K562 (cell line): ENCODE results near the gene TCIRG1. TPM values are rescaled to one million over a fixed set of nuclear protein-coding genes. Genes with fewer than 3 reads are reported as not detected.

ENCODE experiments used
- ATAC-seq: fragments of 200-7000 bp; cut with Tn5 transposase; 3 replicates; pipeline ENCODE4 v1.9.1; 2020; ENCODE audit warnings: moderate library complexity
- BruUV-seq: library from RNA; stranded (reverse); fragments of 400-500 nt; replicated peaks from 2 replicates; lab custom pipeline; 2021; lab: Mats Ljungman, UMichigan
- CTCF ChIA-PET: fragments of 300-600 bp; formaldehyde crosslinking; extraction: SDS; loops from one replicate; lab custom pipeline; 2021; ENCODE audit warnings: low intra/inter-chr PET ratio; lab: Yijun Ruan, JAX
- POLR2A ChIA-PET: fragments of 300-600, 350-650 bp; sonication (Branson Sonifier 250); formaldehyde crosslinking; extraction: SDS; loops from one replicate; lab custom pipeline; 2021; ENCODE audit warnings: antibody characterized with exemption, inconsistent platforms; lab: Yijun Ruan, JAX
- DNase-seq, 4 experiments: peaks; one replicate each; pipeline versions ENCODE4 v3.0.0 to v3.0.0-alpha.2; 2011 to 2018; ENCODE audit warnings: low spot score in 3 of 4, mixed read lengths in 3 of 4; ENCODE audit errors: extremely low read depth in 1 of 4
- FAIRE-seq: peaks from 2 replicates; lab custom pipeline; 2011; peaks lifted over from hg19 to GRCh38; lab: Jason Lieb, UNC
- H2AFZ ChIP-seq: 2 replicates; pipeline ENCODE4 v1.6.0; 2011; ENCODE audit warnings: low read depth, low read length, control low read depth, inconsistent platforms
- H3K27ac ChIP-seq: fragments of 200-600 bp; 3 replicates; pipeline ENCODE4 v1.8.0; 2011; ENCODE audit warnings: low read depth, mild to moderate bottlenecking, control low read depth, inconsistent platforms, low read length, moderate library complexity, mixed read lengths; ENCODE audit errors: extremely low read depth
- H3K27me3 ChIP-seq, 2 experiments: fragments of 300-600 bp in 1 of 2; 2 replicates in 1 of 2; 3 replicates in 1 of 2; pipeline versions ENCODE4 v1.6.0 to v1.8.0; 2011; ENCODE audit warnings: inconsistent platforms in 2 of 2, low read length in 2 of 2, mild to moderate bottlenecking in 1 of 2, mixed read lengths in 1 of 2, moderate library complexity in 1 of 2; ENCODE audit not compliant: control insufficient read depth in 2 of 2, insufficient read depth in 2 of 2
- H3K36me3 ChIP-seq: fragments of 300-600 bp; 3 replicates; pipeline ENCODE4 v1.8.0; 2011; ENCODE audit warnings: mild to moderate bottlenecking, low read length, inconsistent platforms; ENCODE audit not compliant: control insufficient read depth, insufficient read depth
- H3K4me1 ChIP-seq, 2 experiments: fragments of 200-600 bp in 1 of 2; replicated peaks in 1 of 2; 2 replicates in 1 of 2; 3 replicates in 1 of 2; pipeline versions ENCODE4 v1.5.1 to v1.8.0; 2011; ENCODE audit warnings: inconsistent platforms in 2 of 2, low read length in 2 of 2, mild to moderate bottlenecking in 1 of 2, mixed read lengths in 1 of 2, moderate library complexity in 1 of 2; ENCODE audit not compliant: control insufficient read depth in 2 of 2, insufficient read depth in 2 of 2
- H3K4me2 ChIP-seq: 2 replicates; pipeline ENCODE4 v1.6.1; 2011; ENCODE audit warnings: low read length, control low read depth, inconsistent platforms, mixed read lengths; ENCODE audit not compliant: insufficient read depth
- H3K4me3 ChIP-seq: fragments of 200-600 bp; sonication (generic), shearing (Covaris generic); 2 replicates; pipeline ENCODE4 v1.5.1; 2016; ENCODE audit warnings: control low read depth, inconsistent platforms
- H3K79me2 ChIP-seq: fragments of 200-600 bp; 3 replicates; pipeline ENCODE4 v1.8.0; 2011; ENCODE audit warnings: low read length, inconsistent platforms; ENCODE audit not compliant: control insufficient read depth, insufficient read depth
- H3K9ac ChIP-seq, 2 experiments: 2 replicates each; pipeline versions ENCODE4 v1.6.0 to v1.6.1; 2011; ENCODE audit warnings: low read depth in 2 of 2, low read length in 2 of 2, control low read depth in 1 of 2, inconsistent platforms in 1 of 2, mild to moderate bottlenecking in 1 of 2, mixed read lengths in 1 of 2; ENCODE audit not compliant: insufficient read depth in 1 of 2
- H3K9me1 ChIP-seq: one replicate; pipeline ENCODE4 v1.6.0; 2011; ENCODE audit warnings: inconsistent platforms, mild to moderate bottlenecking, low read length, moderate library complexity; ENCODE audit not compliant: control insufficient read depth, insufficient read depth
- H3K9me3 ChIP-seq: replicated peaks from 2 replicates; pipeline ENCODE4 v1.5.1; 2011; ENCODE audit warnings: low read depth, low read length, inconsistent platforms; ENCODE audit not compliant: control insufficient read depth, insufficient read depth
- H4K20me1 ChIP-seq: replicated peaks from 2 replicates; pipeline ENCODE4 v1.6.1; 2011; ENCODE audit warnings: low read length, inconsistent platforms, mixed read lengths; ENCODE audit not compliant: control insufficient read depth, insufficient read depth
- DPF2 ChIP-seq: fragments of 450-650 bp; IDR thresholded peaks from 2 replicates; pipeline ENCODE4 v1.6.1; 2016
- FOXP1 ChIP-seq: sonication (generic); formaldehyde crosslinking; IDR thresholded peaks from 2 replicates; pipeline ENCODE4 v1.8.0; 2022; ENCODE audit warnings: mild to moderate bottlenecking, missing genetic modification reagents
- IRF2 ChIP-seq: sonication (generic); formaldehyde crosslinking; IDR thresholded peaks from 2 replicates; pipeline ENCODE4 v1.8.1; 2022; ENCODE audit warnings: mild to moderate bottlenecking, missing genetic modification reagents
- PCBP1 ChIP-seq: fragments of 200-400 bp; formaldehyde crosslinking; IDR thresholded peaks from 2 replicates; pipeline ENCODE4 v1.6.1; 2018; ENCODE audit warnings: mild to moderate bottlenecking, low read depth, low read length; ENCODE audit not compliant: poor library complexity, severe bottlenecking
- RBBP5 ChIP-seq: fragments of 200-600 bp; sonication (generic); IDR thresholded peaks from 2 replicates; pipeline ENCODE4 v1.6.1; 2012; ENCODE audit warnings: borderline replicate concordance, mild to moderate bottlenecking, low read length, control low read depth, inconsistent platforms; ENCODE audit not compliant: insufficient read depth, poor library complexity, severe bottlenecking
- SPI1 ChIP-seq: IDR thresholded peaks from 2 replicates; pipeline ENCODE4 v1.6.1; 2011; ENCODE audit warnings: low read depth, low read length, control low read depth, borderline replicate concordance
- ZFX ChIP-seq: sonication (generic); formaldehyde crosslinking; IDR thresholded peaks from 2 replicates; pipeline ENCODE4 v1.8.0; 2022; ENCODE audit warnings: mild to moderate bottlenecking, missing genetic modification reagents, moderate library complexity
- ZNF644 ChIP-seq: fragments of 200-800 bp; sonication (Bioruptor generic); IDR thresholded peaks from 2 replicates; pipeline ENCODE4 v1.6.1; 2016; ENCODE audit warnings: low read depth, missing genetic modification characterization, missing compliant biosample characterization
- WGBS: fragments of 100-300 bp; shearing (Covaris generic); methylation state at CpG from one replicate; pipeline ENCODE4 v1.1.6; 2016; ENCODE audit warnings: low coverage, mixed read lengths; ENCODE audit not compliant: insufficient coverage; ENCODE audit errors: missing lambda C conversion rate; 5-methylcytosine and 5-hydroxymethylcytosine counted together
- in situ Hi-C: fragments of 300-500 bp; cut with MboI; formaldehyde crosslinking; loops from 4 replicates; pipeline ENCODE4 v1.15.0; 2018; ENCODE audit warnings: inconsistent platforms, mixed read lengths
- intact Hi-C: fragments of 100-400 bp; cut with micrococcal nuclease; formaldehyde crosslinking; loops from 2 replicates; pipeline ENCODE4 v1.14.2; 2022
- polyA plus RNA-seq, 8 experiments: library from polyadenylated mRNA; depleted of rRNA in 4 of 8; stranded (reverse) in 5 of 8; unstranded in 3 of 8; fragments of >200 nt; fragmentation: Nextera tagmentation in 2 of 8; fragmentation: Illumina TruSeq in 1 of 8; extraction: Ambion mirVana in 2 of 8; extraction: Trizol in 1 of 8; gene quantifications; 2 replicates each; pipeline versions ENCODE4 v1.2.1 to v1.2.3, GENCODE V29; 2011 to 2014; ENCODE audit warnings: inconsistent platforms in 1 of 8, missing spikeins in 1 of 8
- total RNA-seq, 7 experiments: library from RNA; depleted of rRNA in 6 of 7; stranded (reverse); fragments of >200 nt in 6 of 7; fragmentation: Illumina TruSeq in 2 of 7; extraction: Trizol in 2 of 7; gene quantifications; 2 replicates each; pipeline versions ENCODE4 v1.2.1 to v1.2.3, GENCODE V29; 2011 to 2021; ENCODE audit warnings: low replicate concordance in 1 of 7
- TF ChIP-seq, protein P1 (sequence below): sonication (generic); formaldehyde crosslinking; IDR thresholded peaks from 2 replicates; pipeline ENCODE4 v1.8.0; 2022; ENCODE audit warnings: mild to moderate bottlenecking, missing genetic modification reagents
- TF ChIP-seq, protein P2 (sequence below): fragments of 250-450 bp; sonication (Bioruptor Pico); IDR thresholded peaks from 2 replicates; pipeline ENCODE4 v1.9.0; 2021; ENCODE audit warnings: mild to moderate bottlenecking, inconsistent platforms
- TF ChIP-seq, protein P3 (sequence below): fragments of 250-450 bp; sonication (Bioruptor Pico); IDR thresholded peaks from 2 replicates; pipeline ENCODE4 v1.5.1; 2021; ENCODE audit warnings: mild to moderate bottlenecking
- TF ChIP-seq, protein P4 (sequence below), 2 experiments: IDR thresholded peaks; 2 replicates each; pipeline ENCODE4 v1.6.1; 2011; ENCODE audit warnings: borderline replicate concordance in 1 of 2, control low read depth in 1 of 2, low read depth in 1 of 2, low read length in 1 of 2, mild to moderate bottlenecking in 1 of 2, mixed read lengths in 1 of 2, moderate library complexity in 1 of 2; ENCODE audit not compliant: insufficient read depth in 1 of 2, insufficient read length in 1 of 2, poor library complexity in 1 of 2, severe bottlenecking in 1 of 2; ENCODE audit errors: extremely low read depth in 1 of 2

The TCIRG1 gene
- total and polyA plus RNA-seq, 9 of the 15 experiments (the other 6 are each of a cell fraction or from before 2014, with no cell fraction given) = 0.49 to 143 (median 24.4) TPM

DNA sequence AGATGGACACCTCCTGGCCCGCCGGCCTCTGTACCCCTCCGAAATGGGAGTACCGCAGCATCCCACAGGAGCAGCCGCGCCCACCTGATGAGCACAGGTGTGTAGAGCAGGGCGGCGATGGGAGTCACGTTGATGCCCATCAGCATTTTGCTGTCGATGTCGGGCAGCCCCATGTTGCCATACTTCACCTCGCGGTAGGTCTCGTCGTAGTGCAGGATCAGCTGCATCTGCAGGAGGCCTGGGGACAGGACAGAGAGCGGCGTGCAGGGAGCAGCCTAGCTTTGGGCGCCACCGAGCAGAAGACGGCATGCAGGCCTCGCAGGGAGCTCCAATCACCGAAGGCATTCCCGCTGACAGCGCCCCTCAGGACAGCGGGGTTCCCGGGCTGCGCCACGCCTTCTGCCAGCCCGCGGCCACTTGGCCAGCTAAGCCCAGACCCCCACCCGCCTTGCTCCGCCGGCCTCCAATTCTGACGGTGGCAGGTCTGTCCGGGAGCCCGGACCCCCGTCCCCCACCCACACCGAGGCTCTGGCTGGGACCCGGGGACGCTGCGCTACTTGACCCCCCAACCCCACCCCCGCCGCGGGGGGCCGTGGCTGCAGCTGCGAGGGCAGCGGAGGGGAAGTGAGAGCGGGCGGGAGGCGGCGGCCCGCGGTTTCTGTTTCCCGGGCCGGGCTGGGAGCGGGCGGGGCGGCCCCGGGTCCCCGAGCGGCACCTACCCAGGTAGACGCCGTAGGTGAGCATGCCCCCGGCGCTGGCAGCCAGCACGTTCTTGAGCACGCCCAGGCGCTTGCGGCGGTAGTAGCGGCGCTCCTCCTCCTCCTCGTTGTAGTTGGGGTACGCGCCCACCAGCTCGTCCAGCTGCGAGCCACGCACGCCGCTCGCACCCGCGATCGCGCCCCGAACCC is 35.6 kb upstream of the TCIRG1 start:
- Histone ChIP-seq H3K36me3 (0 out of 3 replicates have a peak, but pooled peaks cover 2% of the 10 kb centered on the region), H2AFZ (peak overlapping the region; percentile 90), H3K27me3 (no peaks in the 10 kb centered on the region), H3K4me3 (peak overlapping the region; percentile 57), H3K4me2 (peak overlapping the region; percentile 75), H3K9ac (peak overlapping the region in 1 of 2 experiments; percentile 93; a peak in 2 of 4 replicates), H3K27ac (peak overlapping the region; percentile 15; the same call in 1 of the 3 replicates), H3K4me1 (peaks cover 9 to 47% of the 10 kb centered on the region in 2 experiments), H3K9me1 (no peaks in the 10 kb centered on the region), H4K20me1 (no peaks in the 10 kb centered on the region), H3K79me2 (no peaks in the 10 kb centered on the region), H3K9me3 (no peaks in the 10 kb centered on the region)
- in situ Hi-C loops (no loop called here), intact Hi-C loops (no loop called here)
- CTCF ChIA-PET = no interaction called here
- DNase-seq = peak; percentile 42 to 66 (median 56)
- BruUV-seq = no TSS peak
- 58% methylated on average over 25 of the region's 86 CpGs for WGBS
- POLR2A ChIA-PET = interaction anchor here (0.6 to 1.2 kb wide), 4 partner anchors 21 to 187 kb away, joined by 3 to 4 read pairs (median 4); no protein-coding TSS in a partner anchor
- ATAC-seq = peak; percentile 33
- FAIRE-seq = no peak
- TF ChIP-seq, protein P1, sequence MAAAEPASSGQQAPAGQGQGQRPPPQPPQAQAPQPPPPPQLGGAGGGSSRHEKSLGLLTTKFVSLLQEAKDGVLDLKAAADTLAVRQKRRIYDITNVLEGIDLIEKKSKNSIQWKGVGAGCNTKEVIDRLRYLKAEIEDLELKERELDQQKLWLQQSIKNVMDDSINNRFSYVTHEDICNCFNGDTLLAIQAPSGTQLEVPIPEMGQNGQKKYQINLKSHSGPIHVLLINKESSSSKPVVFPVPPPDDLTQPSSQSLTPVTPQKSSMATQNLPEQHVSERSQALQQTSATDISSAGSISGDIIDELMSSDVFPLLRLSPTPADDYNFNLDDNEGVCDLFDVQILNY (CRISPR knock-in tag) = 0 out of 2 replicates have a peak, but pooled peaks have one; percentile 39
- TF ChIP-seq, protein P2, sequence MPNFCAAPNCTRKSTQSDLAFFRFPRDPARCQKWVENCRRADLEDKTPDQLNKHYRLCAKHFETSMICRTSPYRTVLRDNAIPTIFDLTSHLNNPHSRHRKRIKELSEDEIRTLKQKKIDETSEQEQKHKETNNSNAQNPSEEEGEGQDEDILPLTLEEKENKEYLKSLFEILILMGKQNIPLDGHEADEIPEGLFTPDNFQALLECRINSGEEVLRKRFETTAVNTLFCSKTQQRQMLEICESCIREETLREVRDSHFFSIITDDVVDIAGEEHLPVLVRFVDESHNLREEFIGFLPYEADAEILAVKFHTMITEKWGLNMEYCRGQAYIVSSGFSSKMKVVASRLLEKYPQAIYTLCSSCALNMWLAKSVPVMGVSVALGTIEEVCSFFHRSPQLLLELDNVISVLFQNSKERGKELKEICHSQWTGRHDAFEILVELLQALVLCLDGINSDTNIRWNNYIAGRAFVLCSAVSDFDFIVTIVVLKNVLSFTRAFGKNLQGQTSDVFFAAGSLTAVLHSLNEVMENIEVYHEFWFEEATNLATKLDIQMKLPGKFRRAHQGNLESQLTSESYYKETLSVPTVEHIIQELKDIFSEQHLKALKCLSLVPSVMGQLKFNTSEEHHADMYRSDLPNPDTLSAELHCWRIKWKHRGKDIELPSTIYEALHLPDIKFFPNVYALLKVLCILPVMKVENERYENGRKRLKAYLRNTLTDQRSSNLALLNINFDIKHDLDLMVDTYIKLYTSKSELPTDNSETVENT = no peak
- TF ChIP-seq, protein P3, sequence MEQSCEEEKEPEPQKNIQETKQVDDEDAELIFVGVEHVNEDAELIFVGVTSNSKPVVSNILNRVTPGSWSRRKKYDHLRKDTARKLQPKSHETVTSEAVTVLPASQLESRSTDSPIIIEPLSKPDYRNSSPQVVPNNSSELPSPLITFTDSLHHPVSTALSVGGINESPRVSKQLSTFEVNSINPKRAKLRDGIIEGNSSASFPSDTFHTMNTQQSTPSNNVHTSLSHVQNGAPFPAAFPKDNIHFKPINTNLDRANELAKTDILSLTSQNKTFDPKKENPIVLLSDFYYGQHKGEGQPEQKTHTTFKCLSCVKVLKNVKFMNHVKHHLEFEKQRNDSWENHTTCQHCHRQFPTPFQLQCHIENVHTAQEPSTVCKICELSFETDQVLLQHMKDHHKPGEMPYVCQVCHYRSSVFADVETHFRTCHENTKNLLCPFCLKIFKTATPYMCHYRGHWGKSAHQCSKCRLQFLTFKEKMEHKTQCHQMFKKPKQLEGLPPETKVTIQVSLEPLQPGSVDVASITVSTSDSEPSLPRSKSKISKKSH = no peak
- TF ChIP-seq DPF2 = no peak
- TF ChIP-seq IRF2 (CRISPR knock-in tag) = no peak
- TF ChIP-seq, protein P4, sequence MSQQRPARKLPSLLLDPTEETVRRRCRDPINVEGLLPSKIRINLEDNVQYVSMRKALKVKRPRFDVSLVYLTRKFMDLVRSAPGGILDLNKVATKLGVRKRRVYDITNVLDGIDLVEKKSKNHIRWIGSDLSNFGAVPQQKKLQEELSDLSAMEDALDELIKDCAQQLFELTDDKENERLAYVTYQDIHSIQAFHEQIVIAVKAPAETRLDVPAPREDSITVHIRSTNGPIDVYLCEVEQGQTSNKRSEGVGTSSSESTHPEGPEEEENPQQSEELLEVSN (IDR thresholded peaks at IDR 0.05; ENCODE audit: borderline replicate concordance in 1 of 2, extremely low read depth in 1 of 2, insufficient read depth in 1 of 2, insufficient read length in 1 of 2, low read depth in 1 of 2, low read length in 1 of 2, poor library complexity in 1 of 2, severe bottlenecking in 1 of 2) = peak in 1 of 2 experiments; percentile 33
- TF ChIP-seq ZFX (CRISPR knock-in tag) = 0 out of 2 replicates have a peak, but pooled peaks have one; percentile 13
- peak; percentile 62; the same call in 1 of the 2 replicates for TF ChIP-seq SPI1
- peak; percentile 24 for TF ChIP-seq PCBP1
- peak; percentile 22 for TF ChIP-seq RBBP5
- TF ChIP-seq ZNF644 (tag) = no peak
- 0 out of 2 replicates have a peak, but pooled peaks have one; percentile 0 for TF ChIP-seq FOXP1 (CRISPR knock-in tag)
